K562 (cell line): ENCODE results near the gene CDC42BPB.

ENCODE experiments used
- CTCF ChIP-seq, 3 experiments: IDR thresholded peaks in 2 of 3; conservative IDR thresholded peaks in 1 of 3; 2 replicates each; pipeline ENCODE4 v1.5.1; 2011 to 2012; ENCODE audit warnings: low read length in 3 of 3, mild to moderate bottlenecking in 3 of 3, control low read depth in 2 of 3, improper control_type of control experiment in 1 of 3, inconsistent platforms in 1 of 3, low read depth in 1 of 3, mixed read lengths in 1 of 3, moderate library complexity in 1 of 3; ENCODE audit not compliant: insufficient read depth in 2 of 3
- EP300 ChIP-seq: IDR thresholded peaks from 2 replicates; pipeline ENCODE4 v1.6.1; 2012; ENCODE audit warnings: low read length, improper control_type of control experiment
- MAFG ChIP-seq: fragments of 450-650 bp; conservative IDR thresholded peaks from 2 replicates; pipeline ENCODE4 v1.6.1; 2016; ENCODE audit warnings: missing genetic modification characterization, missing compliant biosample characterization
- NEUROD1 ChIP-seq: fragments of 150-350 bp; IDR thresholded peaks from 2 replicates; pipeline ENCODE4 v1.6.1; 2014; ENCODE audit warnings: borderline replicate concordance, low read length, low read depth; ENCODE audit not compliant: partially characterized antibody
- NRF1 ChIP-seq, 2 experiments: fragments of 450-650 bp; IDR thresholded peaks in 1 of 2; conservative IDR thresholded peaks in 1 of 2; 2 replicates each; pipeline ENCODE4 v1.6.1; 2014; ENCODE audit warnings: mild to moderate bottlenecking in 2 of 2
- POU5F1 ChIP-seq: fragments of 150-350 bp; IDR thresholded peaks from 2 replicates; pipeline ENCODE4 v1.6.1; 2014; ENCODE audit warnings: borderline replicate concordance, low read length, low read depth, mild to moderate bottlenecking; ENCODE audit not compliant: partially characterized antibody
- RBBP5 ChIP-seq: fragments of 200-600 bp; sonication (generic); IDR thresholded peaks from 2 replicates; pipeline ENCODE4 v1.6.1; 2012; ENCODE audit warnings: borderline replicate concordance, mild to moderate bottlenecking, low read length, control low read depth, inconsistent platforms; ENCODE audit not compliant: insufficient read depth, poor library complexity, severe bottlenecking
- SP2 ChIP-seq: IDR thresholded peaks from 2 replicates; pipeline ENCODE4 v1.6.1; 2011; ENCODE audit warnings: mild to moderate bottlenecking, low read depth, low read length, moderate library complexity; ENCODE audit not compliant: poor library complexity, severe bottlenecking; ENCODE audit errors: extremely low read depth
- SREBF2 ChIP-seq: sonication (generic); formaldehyde crosslinking; IDR thresholded peaks from 2 replicates; pipeline ENCODE4 v1.4.0; 2020; ENCODE audit warnings: mild to moderate bottlenecking, missing genetic modification reagents
- TRIM24 ChIP-seq, 2 experiments: fragments of 450-650 bp; IDR thresholded peaks; 2 replicates each; pipeline ENCODE4 v1.6.1; 2016
- YY1 ChIP-seq, 3 experiments: IDR thresholded peaks; 2 replicates each; pipeline ENCODE4 v1.6.1; 2011; ENCODE audit warnings: low read length in 2 of 3, mild to moderate bottlenecking in 2 of 3, moderate library complexity in 2 of 3, borderline replicate concordance in 1 of 3, control low read depth in 1 of 3, low read depth in 1 of 3; ENCODE audit not compliant: insufficient read depth in 3 of 3, insufficient replicate concordance in 2 of 3, control insufficient read depth in 1 of 3, insufficient read length in 1 of 3; ENCODE audit errors: extremely low read depth in 1 of 3
- ZBTB1 ChIP-seq: sonication (generic); formaldehyde crosslinking; IDR thresholded peaks from 2 replicates; pipeline ENCODE4 v1.8.1; 2023; ENCODE audit warnings: missing genetic modification reagents, low read depth, mild to moderate bottlenecking, borderline replicate concordance
- ZNF146 ChIP-seq: IDR thresholded peaks from one replicate; pipeline ENCODE4 v1.6.1; 2018; ENCODE audit warnings: missing compliant biosample characterization; ENCODE audit not compliant: unreplicated experiment

- no peak for TF ChIP-seq ZNF146
- TF ChIP-seq MAFG (tag): no peak
- no peak for TF ChIP-seq ZBTB1 (CRISPR knock-in tag)
- TF ChIP-seq EP300: no peak
- no peak for TF ChIP-seq POU5F1
- no peak for TF ChIP-seq YY1 (IDR thresholded peaks at IDR 0.05; ENCODE audit: borderline replicate concordance in 1 of 3, control insufficient read depth in 1 of 3, extremely low read depth in 1 of 3, insufficient read depth in 3 of 3, insufficient read length in 1 of 3, insufficient replicate concordance in 2 of 3, low read depth in 1 of 3, low read length in 2 of 3)
- no peak for TF ChIP-seq NRF1 (conservative IDR thresholded peaks at IDR 0.05 in 1 of 2, IDR thresholded peaks at IDR 0.05 in 1 of 2)
- no peak for TF ChIP-seq RBBP5
- no peak for TF ChIP-seq NEUROD1
- no peak for TF ChIP-seq TRIM24 (IDR thresholded peaks at IDR 0.05)
- no peak for TF ChIP-seq SREBF2 (CRISPR knock-in tag)
- no peak for TF ChIP-seq SP2
- peak in 2 of 3 experiments; percentile 20 to 37; a peak in 2 of 6 replicates for TF ChIP-seq CTCF (IDR thresholded peaks at IDR 0.05 in 2 of 3, conservative IDR thresholded peaks at IDR 0.05 in 1 of 3; ENCODE audit: insufficient read depth in 2 of 3, low read depth in 1 of 3, low read length in 3 of 3)
These were observed 48.3 kb upstream of the CDC42BPB start for GRCh38 chr14:103105580-103106150.
